HEK293 (cell line): Measurements from ENCODE around the gene NRP1.
A peak's percentile ranks its signal among the peaks of the same experiment; 100 is the strongest.

Source experiments
- CTCF ChIA-PET: fragments of 350-600 bp; formaldehyde crosslinking; extraction: SDS; loops from one replicate; lab custom pipeline; 2021; ENCODE audit warnings: antibody characterized with exemption; lab: Yijun Ruan, JAX
- POLR2A ChIA-PET: fragments of 300-600 bp; formaldehyde crosslinking; extraction: SDS; loops from one replicate; lab custom pipeline; 2020; ENCODE audit warnings: antibody characterized with exemption, inconsistent platforms; lab: Yijun Ruan, JAX
- H3K27ac ChIP-seq: fragments of 200-500 bp; sonication (Bioruptor generic); 2 replicates; pipeline ENCODE4 v1.5.1; 2014; ENCODE audit warnings: low read depth, low read length, control low read depth, inconsistent platforms; ENCODE audit errors: extremely low read depth
- H3K36me3 ChIP-seq, 2 experiments: fragments of 200-500 bp in 1 of 2; sonication (Bioruptor generic) in 1 of 2; 1 replicate in 1 of 2; 2 replicates in 1 of 2; pipeline ENCODE4 v1.5.1; 2014 to 2017; ENCODE audit warnings: inconsistent platforms in 2 of 2, low read length in 2 of 2; ENCODE audit not compliant: control insufficient read depth in 2 of 2, insufficient read depth in 1 of 2
- H3K4me1 ChIP-seq: fragments of 200-500 bp; sonication (Bioruptor generic); 2 replicates; pipeline ENCODE4 v1.5.1; 2014; ENCODE audit warnings: mild to moderate bottlenecking, low read length, inconsistent platforms; ENCODE audit not compliant: control insufficient read depth, insufficient read depth
- H3K4me3 ChIP-seq: 2 replicates; pipeline ENCODE4 v1.5.1; 2011; ENCODE audit warnings: low read depth, mild to moderate bottlenecking, control low read depth, low read length, moderate library complexity
- H3K9me3 ChIP-seq: fragments of 200-500 bp; sonication (Bioruptor generic); 2 replicates; pipeline ENCODE4 v1.5.1; 2014; ENCODE audit warnings: low read depth, low read length, inconsistent platforms; ENCODE audit not compliant: control insufficient read depth, insufficient read depth
- FEZF1 ChIP-seq: fragments of 450-650 bp; formaldehyde crosslinking; IDR thresholded peaks from 2 replicates; pipeline ENCODE4 v1.5.1; 2016; ENCODE audit warnings: missing biosample characterization, missing genetic modification characterization
- HOXD13 ChIP-seq: sonication (generic); formaldehyde crosslinking; IDR thresholded peaks from 2 replicates; pipeline ENCODE4 v1.8.0; 2022; ENCODE audit warnings: missing genetic modification reagents, borderline replicate concordance
- IKZF3 ChIP-seq: fragments of 450-650 bp; IDR thresholded peaks from 2 replicates; pipeline ENCODE4 v1.5.0; 2018; ENCODE audit warnings: missing biosample characterization, mild to moderate bottlenecking, missing genetic modification characterization, moderate library complexity
- ZBTB26 ChIP-seq: fragments of 450-650 bp; formaldehyde crosslinking; optimal IDR thresholded peaks from 2 replicates; pipeline ENCODE3; 2016; ENCODE audit warnings: missing biosample characterization, mild to moderate bottlenecking, missing genetic modification characterization
- ZFP37 ChIP-seq: fragments of 450-650 bp; formaldehyde crosslinking; IDR thresholded peaks from 2 replicates; pipeline ENCODE4 v1.5.1; 2016; ENCODE audit warnings: missing biosample characterization, missing genetic modification characterization
- ZNF133 ChIP-seq: fragments of 450-650 bp; formaldehyde crosslinking; IDR thresholded peaks from 2 replicates; pipeline ENCODE4 v1.5.1; 2016; ENCODE audit warnings: missing biosample characterization, missing genetic modification characterization
- ZNF248 ChIP-seq: fragments of 450-650 bp; formaldehyde crosslinking; IDR thresholded peaks from 2 replicates; pipeline ENCODE4 v1.5.1; 2017; ENCODE audit warnings: missing biosample characterization, missing genetic modification characterization
- ZNF274 ChIP-seq, 2 experiments: fragments of 200-500 bp in 1 of 2; fragments of 450-650 bp in 1 of 2; sonication (Bioruptor generic) in 1 of 2; formaldehyde crosslinking in 1 of 2; IDR thresholded peaks; 2 replicates each; pipeline versions ENCODE4 v1.5.1 to v1.6.1; 2014 to 2016; ENCODE audit warnings: borderline replicate concordance in 1 of 2, inconsistent platforms in 1 of 2, low read length in 1 of 2, missing biosample characterization in 1 of 2, missing genetic modification characterization in 1 of 2
- ZNF335 ChIP-seq: fragments of 450-650 bp; formaldehyde crosslinking; conservative IDR thresholded peaks from 2 replicates; pipeline ENCODE4 v1.5.1; 2016; ENCODE audit warnings: missing biosample characterization, missing genetic modification characterization
- ZNF394 ChIP-seq: fragments of 450-650 bp; formaldehyde crosslinking; IDR thresholded peaks from 2 replicates; pipeline ENCODE4 v1.5.1; 2016; ENCODE audit warnings: missing biosample characterization, missing genetic modification characterization, mild to moderate bottlenecking, moderate library complexity, borderline replicate concordance
- ZNF560 ChIP-seq: fragments of 450-650 bp; formaldehyde crosslinking; IDR thresholded peaks from 2 replicates; pipeline ENCODE4 v1.5.1; 2017; ENCODE audit warnings: missing biosample characterization, missing genetic modification characterization, borderline replicate concordance
- ZNF580 ChIP-seq: fragments of 450-650 bp; formaldehyde crosslinking; IDR thresholded peaks from 2 replicates; pipeline ENCODE4 v1.5.1; 2016; ENCODE audit warnings: missing biosample characterization, missing genetic modification characterization
- ZNF624 ChIP-seq: fragments of 450-650 bp; formaldehyde crosslinking; IDR thresholded peaks from 2 replicates; pipeline ENCODE4 v1.5.1; 2017; ENCODE audit warnings: missing biosample characterization, missing genetic modification characterization
- ZNF658 ChIP-seq: fragments of 450-650 bp; formaldehyde crosslinking; IDR thresholded peaks from 2 replicates; pipeline ENCODE4; 2016; ENCODE audit warnings: missing biosample characterization, missing genetic modification characterization
- ZNF664 ChIP-seq: fragments of 450-650 bp; formaldehyde crosslinking; IDR thresholded peaks from 2 replicates; pipeline ENCODE4 v1.5.1; 2016; ENCODE audit warnings: missing biosample characterization, missing genetic modification characterization
- ZNF670 ChIP-seq: fragments of 450-650 bp; formaldehyde crosslinking; IDR thresholded peaks from 2 replicates; pipeline ENCODE4 v1.5.1; 2016; ENCODE audit warnings: missing biosample characterization, missing genetic modification characterization, low read depth
- ZNF747 ChIP-seq: fragments of 450-650 bp; formaldehyde crosslinking; IDR thresholded peaks from 2 replicates; pipeline ENCODE4 v1.5.1; 2016; ENCODE audit warnings: missing biosample characterization, missing genetic modification characterization
- ZNF830 ChIP-seq: fragments of 450-650 bp; IDR thresholded peaks from 2 replicates; pipeline ENCODE4 v1.5.0; 2018; ENCODE audit warnings: missing biosample characterization, missing genetic modification characterization, low read depth, mild to moderate bottlenecking, moderate library complexity
- ZSCAN23 ChIP-seq: fragments of 450-650 bp; formaldehyde crosslinking; IDR thresholded peaks from 2 replicates; pipeline ENCODE4 v1.5.1; 2016; ENCODE audit warnings: missing biosample characterization, missing genetic modification characterization
- ZSCAN5A ChIP-seq: fragments of 450-650 bp; formaldehyde crosslinking; IDR thresholded peaks from 2 replicates; pipeline ENCODE4 v1.5.1; 2016; ENCODE audit warnings: missing biosample characterization, missing genetic modification characterization
- TF ChIP-seq, protein P1 (sequence below): fragments of 450-650 bp; formaldehyde crosslinking; IDR thresholded peaks from 2 replicates; pipeline ENCODE4 v1.5.1; 2017; ENCODE audit warnings: missing biosample characterization, missing genetic modification characterization
- TF ChIP-seq, protein P2 (sequence below): fragments of 450-650 bp; formaldehyde crosslinking; IDR thresholded peaks from 2 replicates; pipeline ENCODE4 v1.5.1; 2016; ENCODE audit warnings: missing biosample characterization, missing genetic modification characterization, low read depth
- TF ChIP-seq, protein P3 (sequence below): fragments of 450-650 bp; formaldehyde crosslinking; IDR thresholded peaks from 2 replicates; pipeline ENCODE4 v1.5.1; 2016; ENCODE audit warnings: missing biosample characterization, missing genetic modification characterization

Gene NRP1

DNA sequence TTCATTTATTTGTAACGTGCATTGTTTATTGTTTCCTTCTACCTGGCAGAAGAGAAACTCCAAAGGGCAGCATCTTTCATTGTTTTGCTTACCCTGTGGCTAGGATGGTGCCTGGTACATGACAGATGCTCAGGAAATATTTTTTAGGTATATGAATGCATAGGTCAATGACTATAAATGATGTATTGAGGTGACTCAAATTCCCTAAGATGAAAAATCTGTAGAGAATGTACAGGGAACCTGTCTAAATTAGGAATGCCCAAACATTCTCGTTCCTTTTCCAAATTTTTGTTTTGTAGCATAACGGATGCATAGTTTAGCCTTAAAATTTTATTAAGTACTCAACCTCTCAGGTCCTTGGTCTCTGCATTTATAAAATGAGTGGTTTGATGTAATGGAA lies 71.6 kb downstream of the NRP1 start (continued):
- TF ChIP-seq ZBTB26 (tag by site-specific recombination): no peak
- TF ChIP-seq ZNF133: no peak
- no peak for TF ChIP-seq IKZF3
- TF ChIP-seq ZNF664 (tag by site-specific recombination): no peak
- TF ChIP-seq ZNF335: no peak

- H3K4me1 ChIP-seq: peaks cover 14% of the 10 kb centered on the region
Measured at GRCh38 chr10:33260403-33261149, 73.9 kb downstream of the NRP1 start.

GRCh38 chr10:33258967-33259366 lies 75.5 kb downstream of the NRP1 start:
- H3K27ac ChIP-seq: no peak overlapping the region
- no peaks in the 10 kb centered on the region for H3K9me3 ChIP-seq
- TF ChIP-seq ZNF624 (tag by site-specific recombination): no peak
- no peak for TF ChIP-seq ZFP37 (tag by site-specific recombination)
- TF ChIP-seq, protein P1, sequence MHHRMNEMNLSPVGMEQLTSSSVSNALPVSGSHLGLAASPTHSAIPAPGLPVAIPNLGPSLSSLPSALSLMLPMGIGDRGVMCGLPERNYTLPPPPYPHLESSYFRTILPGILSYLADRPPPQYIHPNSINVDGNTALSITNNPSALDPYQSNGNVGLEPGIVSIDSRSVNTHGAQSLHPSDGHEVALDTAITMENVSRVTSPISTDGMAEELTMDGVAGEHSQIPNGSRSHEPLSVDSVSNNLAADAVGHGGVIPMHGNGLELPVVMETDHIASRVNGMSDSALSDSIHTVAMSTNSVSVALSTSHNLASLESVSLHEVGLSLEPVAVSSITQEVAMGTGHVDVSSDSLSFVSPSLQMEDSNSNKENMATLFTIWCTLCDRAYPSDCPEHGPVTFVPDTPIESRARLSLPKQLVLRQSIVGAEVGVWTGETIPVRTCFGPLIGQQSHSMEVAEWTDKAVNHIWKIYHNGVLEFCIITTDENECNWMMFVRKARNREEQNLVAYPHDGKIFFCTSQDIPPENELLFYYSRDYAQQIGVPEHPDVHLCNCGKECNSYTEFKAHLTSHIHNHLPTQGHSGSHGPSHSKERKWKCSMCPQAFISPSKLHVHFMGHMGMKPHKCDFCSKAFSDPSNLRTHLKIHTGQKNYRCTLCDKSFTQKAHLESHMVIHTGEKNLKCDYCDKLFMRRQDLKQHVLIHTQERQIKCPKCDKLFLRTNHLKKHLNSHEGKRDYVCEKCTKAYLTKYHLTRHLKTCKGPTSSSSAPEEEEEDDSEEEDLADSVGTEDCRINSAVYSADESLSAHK (tag by site-specific recombination): no peak
- TF ChIP-seq ZNF670 (tag by site-specific recombination): no peak
- no peak for TF ChIP-seq ZNF560 (tag by site-specific recombination)
- TF ChIP-seq FEZF1: no peak
- TF ChIP-seq ZNF830: no peak
- TF ChIP-seq ZNF747 (tag by site-specific recombination): no peak
- TF ChIP-seq HOXD13 (CRISPR knock-in tag): no peak
- TF ChIP-seq, protein P2, sequence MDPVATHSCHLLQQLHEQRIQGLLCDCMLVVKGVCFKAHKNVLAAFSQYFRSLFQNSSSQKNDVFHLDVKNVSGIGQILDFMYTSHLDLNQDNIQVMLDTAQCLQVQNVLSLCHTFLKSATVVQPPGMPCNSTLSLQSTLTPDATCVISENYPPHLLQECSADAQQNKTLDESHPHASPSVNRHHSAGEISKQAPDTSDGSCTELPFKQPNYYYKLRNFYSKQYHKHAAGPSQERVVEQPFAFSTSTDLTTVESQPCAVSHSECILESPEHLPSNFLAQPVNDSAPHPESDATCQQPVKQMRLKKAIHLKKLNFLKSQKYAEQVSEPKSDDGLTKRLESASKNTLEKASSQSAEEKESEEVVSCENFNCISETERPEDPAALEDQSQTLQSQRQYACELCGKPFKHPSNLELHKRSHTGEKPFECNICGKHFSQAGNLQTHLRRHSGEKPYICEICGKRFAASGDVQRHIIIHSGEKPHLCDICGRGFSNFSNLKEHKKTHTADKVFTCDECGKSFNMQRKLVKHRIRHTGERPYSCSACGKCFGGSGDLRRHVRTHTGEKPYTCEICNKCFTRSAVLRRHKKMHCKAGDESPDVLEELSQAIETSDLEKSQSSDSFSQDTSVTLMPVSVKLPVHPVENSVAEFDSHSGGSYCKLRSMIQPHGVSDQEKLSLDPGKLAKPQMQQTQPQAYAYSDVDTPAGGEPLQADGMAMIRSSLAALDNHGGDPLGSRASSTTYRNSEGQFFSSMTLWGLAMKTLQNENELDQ (tag by site-specific recombination): no peak
- TF ChIP-seq ZNF580 (tag by site-specific recombination): no peak
- no peak for TF ChIP-seq ZNF658 (tag by site-specific recombination)
- no peak for TF ChIP-seq ZSCAN23 (tag by site-specific recombination)
- TF ChIP-seq ZNF248 (tag by site-specific recombination): no peak
- ChIA-PET POLR2A (no interaction called here), CTCF (no interaction called here)
- H3K4me1 ChIP-seq: peaks cover 8% of the 10 kb centered on the region
- H3K4me3 ChIP-seq: no peak overlapping the region
- H3K36me3 ChIP-seq: peaks cover 27 to 38% of the 10 kb centered on the region in 2 experiments

More at GRCh38 chr10:33260403-33261149, 73.9 kb downstream of the NRP1 start:
- peaks cover 22 to 30% of the 10 kb centered on the region in 2 experiments for H3K36me3 ChIP-seq
- TF ChIP-seq ZNF274 (IDR thresholded peaks at IDR 0.05; ENCODE audit: low read length) (no peak), ZNF274 (tag by site-specific recombination; IDR thresholded peaks at IDR 0.05; ENCODE audit: borderline replicate concordance) (no peak), ZNF394 (tag by site-specific recombination) (no peak), ZSCAN5A (tag by site-specific recombination) (no peak)
- TF ChIP-seq, protein P3, sequence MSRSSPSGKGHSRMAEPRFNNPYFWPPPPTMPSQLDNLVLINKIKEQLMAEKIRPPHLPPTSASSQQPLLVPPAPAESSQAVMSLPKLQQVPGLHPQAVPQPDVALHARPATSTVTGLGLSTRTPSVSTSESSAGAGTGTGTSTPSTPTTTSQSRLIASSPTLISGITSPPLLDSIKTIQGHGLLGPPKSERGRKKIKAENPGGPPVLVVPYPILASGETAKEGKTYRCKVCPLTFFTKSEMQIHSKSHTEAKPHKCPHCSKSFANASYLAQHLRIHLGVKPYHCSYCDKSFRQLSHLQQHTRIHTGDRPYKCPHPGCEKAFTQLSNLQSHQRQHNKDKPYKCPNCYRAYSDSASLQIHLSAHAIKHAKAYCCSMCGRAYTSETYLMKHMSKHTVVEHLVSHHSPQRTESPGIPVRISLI: peak; percentile 62; the same call in 1 of the 2 replicates
- ChIA-PET POLR2A (interaction anchor here (0.7 kb wide), 1 partner anchor 525 kb away, joined by 12 read pairs; no protein-coding TSS in a partner anchor), CTCF (interaction anchor here (0.5 kb wide), 1 partner anchor 1045 kb away, joined by 3 read pairs; no protein-coding TSS in a partner anchor)
- no peak overlapping the region for H3K4me3 ChIP-seq
- H3K27ac ChIP-seq: no peak overlapping the region
- H3K9me3 ChIP-seq: no peaks in the 10 kb centered on the region
